Measurements from ENCODE around the gene SP140L. TPM values are rescaled to one million over a fixed set of nuclear protein-coding genes. Genes with fewer than 3 reads are reported as not detected.

Gene SP140L
- total RNA-seq, 1 donor from 2014 or later, result 6.7 TPM

Other genes starting within 250 kb of the SP140L start
- 15.2 TPM for gene SP110, start 107.2 kb upstream of the SP140L start, total RNA-seq
- gene SP140, start 101.5 kb upstream of the SP140L start, total RNA-seq, result 1.7 TPM
- gene SP100, start 89.0 kb downstream of the SP140L start, total RNA-seq, result 38.8 TPM